Caco-2 (cell line): Measurements from ENCODE around the gene PLEKHG5. TPM values are rescaled to one million over a fixed set of nuclear protein-coding genes. Genes with fewer than 3 reads are reported as not detected.

Experiments used
- BruUV-seq: library from RNA; stranded (reverse); fragments of 400-500 nt; replicated peaks from 2 replicates; lab custom pipeline; 2021; lab: Mats Ljungman, UMichigan
- CTCF ChIA-PET: fragments of 300-600 bp; sonication (Branson Sonifier 250); formaldehyde crosslinking; loops from one replicate; lab custom pipeline; 2022; ENCODE audit warnings: antibody characterized with exemption; lab: Charles Lee
- POLR2A ChIA-PET: fragments of 300-600 bp; sonication (Branson Sonifier 250); formaldehyde crosslinking; loops from one replicate; lab custom pipeline; 2022; ENCODE audit warnings: antibody characterized with exemption; lab: Charles Lee
- DNase-seq, 2 experiments: peaks; one replicate each; pipeline versions ENCODE4 v3.0.0 to v3.0.0-alpha.2; 2020 to 2022
- H3K27me3 ChIP-seq: replicated peaks from 2 replicates; pipeline ENCODE4 v1.6.0; 2011; ENCODE audit warnings: low read length; ENCODE audit not compliant: control insufficient read depth, insufficient read depth
- H3K36me3 ChIP-seq: 2 replicates; pipeline ENCODE4 v1.5.1; 2011; ENCODE audit warnings: low read length; ENCODE audit not compliant: control insufficient read depth, insufficient read depth
- H3K4me1 ChIP-seq: fragments of 250-450 bp; sonication (Bioruptor Pico); 2 replicates; pipeline ENCODE4 v1.5.1; 2020; ENCODE audit warnings: mild to moderate bottlenecking
- H3K4me3 ChIP-seq: 2 replicates; pipeline ENCODE4 v1.5.1; 2011; ENCODE audit warnings: low read depth, mild to moderate bottlenecking, control low read depth, low read length
- H3K9me3 ChIP-seq: fragments of 250-450 bp; sonication (Bioruptor Pico); 2 replicates; pipeline ENCODE4 v1.5.1; 2020; ENCODE audit warnings: mild to moderate bottlenecking, moderate library complexity
- H3K27ac Mint-ChIP-seq: one replicate; pipeline ENCODE4 v1.8.0; 2022; ENCODE audit warnings: mixed read lengths; ENCODE audit not compliant: unreplicated experiment
- H3K27me3 Mint-ChIP-seq: one replicate; pipeline ENCODE4 v1.8.0; 2022; ENCODE audit warnings: mixed read lengths; ENCODE audit not compliant: insufficient read depth, unreplicated experiment
- H3K36me3 Mint-ChIP-seq: one replicate; pipeline ENCODE4 v1.8.0; 2022; ENCODE audit warnings: mild to moderate bottlenecking, mixed read lengths; ENCODE audit not compliant: insufficient read depth, unreplicated experiment
- H3K4me1 Mint-ChIP-seq: one replicate; pipeline ENCODE4 v1.8.0; 2022; ENCODE audit warnings: low read depth, mixed read lengths; ENCODE audit not compliant: unreplicated experiment
- H3K4me3 Mint-ChIP-seq: one replicate; pipeline ENCODE4 v1.8.0; 2022; ENCODE audit warnings: mild to moderate bottlenecking, moderate library complexity, mixed read lengths; ENCODE audit not compliant: unreplicated experiment
- H3K9me3 Mint-ChIP-seq: one replicate; pipeline ENCODE4 v1.8.0; 2022; ENCODE audit warnings: mixed read lengths; ENCODE audit not compliant: unreplicated experiment
- CTCF ChIP-seq, 2 experiments: fragments of 200-600 bp in 1 of 2; IDR thresholded peaks; 1 replicate in 1 of 2; 2 replicates in 1 of 2; pipeline versions ENCODE4 v1.5.1 to v1.8.0; 2011 to 2022; ENCODE audit warnings: antibody characterized with exemption in 1 of 2, control low read depth in 1 of 2, inconsistent platforms in 1 of 2, low read depth in 1 of 2, low read length in 1 of 2, mild to moderate bottlenecking in 1 of 2, moderate library complexity in 1 of 2; ENCODE audit not compliant: insufficient read depth in 1 of 2, severe bottlenecking in 1 of 2, unreplicated experiment in 1 of 2
- intact Hi-C: fragments of 100-400 bp; cut with micrococcal nuclease; formaldehyde crosslinking; loops from one replicate; pipeline ENCODE4 v1.10.0; 2022; ENCODE audit not compliant: unreplicated experiment
- total RNA-seq: library from RNA; stranded (reverse); gene quantifications from 2 replicates; pipeline ENCODE4 v1.2.3, GENCODE V29; 2022

Gene PLEKHG5
- total RNA-seq, 1 experiment from 2014 or later, result 12.2 TPM

DNA sequence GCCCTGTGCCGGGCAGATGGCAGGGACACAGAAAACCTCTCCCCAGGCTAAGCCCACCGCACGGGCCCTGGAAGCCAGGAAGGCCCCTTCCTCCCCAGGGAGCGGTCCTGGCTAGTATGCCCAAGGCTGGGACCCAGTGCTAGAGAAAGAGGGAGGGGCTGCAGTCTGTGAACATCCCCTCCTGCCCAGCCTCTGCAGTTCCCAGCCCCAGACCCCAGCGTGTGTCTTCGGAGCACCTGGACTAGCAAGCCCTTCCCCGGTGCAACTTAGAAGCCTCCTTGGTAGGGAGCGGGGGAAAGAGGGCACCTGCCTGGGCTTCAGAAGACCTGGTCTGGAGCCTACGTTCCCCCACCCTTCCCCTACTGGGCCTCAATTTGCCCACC is 2.1 kb downstream of the PLEKHG5 start:
- no peaks in the 10 kb centered on the region for H3K36me3 Mint-ChIP-seq
- Histone ChIP-seq H3K4me1 (peaks cover 10% of the 10 kb centered on the region; the same call in 1 of the 2 replicates), H3K9me3 (no peaks in the 10 kb centered on the region), H3K27me3 (no peaks in the 10 kb centered on the region), H3K4me3 (no peak overlapping the region), H3K36me3 (no peaks in the 10 kb centered on the region)
- H3K27ac Mint-ChIP-seq, result no peak overlapping the region
- ChIA-PET CTCF (interaction anchor here (0.6 to 3.2 kb wide), 4 partner anchors 12 to 92 kb away, joined by 3 to 16 read pairs (median 4); no protein-coding TSS in a partner anchor), POLR2A (no interaction called here)
- no peak for DNase-seq
- no peak overlapping the region for H3K4me3 Mint-ChIP-seq
- H3K9me3 Mint-ChIP-seq, result no peaks in the 10 kb centered on the region
- BruUV-seq, result no TSS peak
- no peak for TF ChIP-seq CTCF (IDR thresholded peaks at IDR 0.05; ENCODE audit: insufficient read depth in 1 of 2, low read depth in 1 of 2, low read length in 1 of 2, severe bottlenecking in 1 of 2, unreplicated experiment in 1 of 2)
- intact Hi-C loops, result loop anchor here (1.0 kb wide), 1 partner anchor 66 kb away; no protein-coding TSS in a partner anchor
- H3K27me3 Mint-ChIP-seq, result no peaks in the 10 kb centered on the region
- peaks cover 9% of the 10 kb centered on the region for H3K4me1 Mint-ChIP-seq

DNA sequence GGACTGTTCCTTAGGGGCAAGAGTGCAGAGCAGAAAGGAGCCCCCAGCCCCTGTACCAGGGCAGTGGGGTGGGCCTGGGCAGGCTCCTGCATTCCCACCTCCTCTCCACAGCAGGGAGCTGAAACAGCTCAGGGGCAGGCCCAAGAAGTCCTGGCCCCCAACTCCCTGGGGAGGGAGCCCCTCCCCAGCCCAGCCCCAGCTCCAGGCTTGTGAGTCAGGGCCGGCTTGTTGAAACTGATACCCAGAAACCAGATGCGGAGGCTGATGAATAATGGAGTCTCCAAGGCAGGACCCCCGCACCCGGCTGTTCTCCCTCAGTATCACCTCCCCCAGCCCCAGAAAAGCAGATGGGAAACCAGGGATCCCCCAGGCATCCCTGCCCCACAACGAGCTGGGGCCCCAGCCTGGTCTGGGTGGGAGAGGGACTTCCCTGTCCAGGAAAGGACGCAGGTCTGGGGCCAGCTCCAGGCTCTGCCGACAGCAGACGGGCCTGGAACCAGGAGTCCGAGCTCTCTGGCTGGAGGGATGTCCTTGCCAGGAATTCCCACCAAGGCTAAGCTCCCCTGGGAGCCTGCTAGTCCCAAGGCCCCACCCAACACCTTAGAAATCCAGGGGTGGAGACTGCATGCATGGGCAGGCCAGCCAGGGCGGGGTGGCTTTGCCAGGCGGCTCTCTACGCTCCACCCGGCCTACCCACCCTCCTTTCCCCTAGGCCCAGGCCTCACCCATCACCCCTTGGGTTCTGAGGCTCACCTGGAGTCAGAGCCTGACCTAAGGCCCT is 2.7 kb downstream of the PLEKHG5 start:
- no TSS peak for BruUV-seq
- no peaks in the 10 kb centered on the region for H3K36me3 Mint-ChIP-seq
- intact Hi-C loops, result loop anchor here (1.0 kb wide), 1 partner anchor 65 kb away; no protein-coding TSS in a partner anchor
- ChIA-PET CTCF (interaction anchor here (0.6 to 3.2 kb wide), 4 partner anchors 9 to 93 kb away, joined by 3 to 16 read pairs (median 4); no protein-coding TSS in a partner anchor), POLR2A (no interaction called here)
- H3K4me3 Mint-ChIP-seq, result no peak overlapping the region
- no peak for DNase-seq
- no peaks in the 10 kb centered on the region for H3K27me3 Mint-ChIP-seq
- no peak overlapping the region for H3K4me3 ChIP-seq
- peaks cover 10% of the 10 kb centered on the region; the same call in 1 of the 2 replicates for H3K4me1 ChIP-seq
- no peaks in the 10 kb centered on the region for H3K9me3 ChIP-seq
- H3K4me1 Mint-ChIP-seq, result peaks cover 9% of the 10 kb centered on the region
- H3K36me3 ChIP-seq, result no peaks in the 10 kb centered on the region
- no peaks in the 10 kb centered on the region for H3K9me3 Mint-ChIP-seq
- TF ChIP-seq CTCF (IDR thresholded peaks at IDR 0.05; ENCODE audit: insufficient read depth in 1 of 2, low read depth in 1 of 2, low read length in 1 of 2, severe bottlenecking in 1 of 2, unreplicated experiment in 1 of 2), result no peak
- H3K27ac Mint-ChIP-seq, result no peak overlapping the region
- no peaks in the 10 kb centered on the region for H3K27me3 ChIP-seq

DNA sequence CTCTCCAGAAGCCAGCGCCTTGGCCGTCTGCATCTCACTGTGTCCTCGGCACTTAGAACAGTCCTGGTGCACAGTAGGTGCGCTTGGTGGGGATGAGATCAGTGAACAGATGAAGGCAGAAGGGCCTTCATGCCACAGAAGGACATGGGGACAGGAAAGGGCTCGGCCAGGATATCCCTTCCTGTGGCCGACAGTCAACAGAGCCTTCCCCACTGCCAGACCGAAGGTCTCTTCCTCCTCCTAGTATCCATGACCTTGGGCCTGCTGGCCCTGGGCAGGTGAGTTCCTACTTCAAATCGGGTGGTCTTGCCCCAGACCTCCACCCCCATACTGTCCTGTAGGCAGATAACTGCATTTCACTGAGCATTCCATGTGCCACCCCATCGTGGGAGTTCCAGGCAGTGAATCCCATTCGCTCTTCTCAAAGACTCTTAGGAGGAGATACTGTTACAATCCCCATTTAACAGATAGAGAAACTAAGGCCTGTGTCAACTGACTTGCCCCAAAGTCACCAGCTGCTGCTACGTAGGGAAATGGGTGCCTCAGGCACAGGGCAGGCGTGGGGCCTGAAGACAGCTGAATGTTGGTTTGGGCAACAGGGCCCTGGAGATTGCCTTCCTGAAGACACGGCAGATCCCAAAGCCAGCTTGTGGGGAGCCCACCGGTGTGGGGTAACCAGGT is 3.5 kb downstream of the PLEKHG5 start:
- DNase-seq, result no peak
- no peak overlapping the region for H3K4me3 Mint-ChIP-seq
- no peaks in the 10 kb centered on the region for H3K27me3 ChIP-seq
- H3K27ac Mint-ChIP-seq, result no peak overlapping the region
- H3K9me3 Mint-ChIP-seq, result no peaks in the 10 kb centered on the region
- ChIA-PET POLR2A (no interaction called here), CTCF (interaction anchor here (1.0 to 3.2 kb wide), 3 partner anchors 8 to 65 kb away, joined by 3 to 16 read pairs (median 5); no protein-coding TSS in a partner anchor)
- intact Hi-C loops, result no loop called here
- no peaks in the 10 kb centered on the region for H3K9me3 ChIP-seq
- no peaks in the 10 kb centered on the region for H3K36me3 ChIP-seq
- H3K4me1 ChIP-seq, result peaks cover 10% of the 10 kb centered on the region; the same call in 1 of the 2 replicates
- no peak for TF ChIP-seq CTCF (IDR thresholded peaks at IDR 0.05; ENCODE audit: insufficient read depth in 1 of 2, low read depth in 1 of 2, low read length in 1 of 2, severe bottlenecking in 1 of 2, unreplicated experiment in 1 of 2)
- no peaks in the 10 kb centered on the region for H3K27me3 Mint-ChIP-seq
- BruUV-seq, result no TSS peak
- peaks cover 9% of the 10 kb centered on the region for H3K4me1 Mint-ChIP-seq
- no peak overlapping the region for H3K4me3 ChIP-seq
- no peaks in the 10 kb centered on the region for H3K36me3 Mint-ChIP-seq
